ENCODE data around the gene MTHFD2L.
"Not testable (repeated sequence)": the region's sequence is repeated elsewhere in the genome, so short reads cannot be mapped to it uniquely, and the experiment has no call there.

The MTHFD2L gene

DNA sequence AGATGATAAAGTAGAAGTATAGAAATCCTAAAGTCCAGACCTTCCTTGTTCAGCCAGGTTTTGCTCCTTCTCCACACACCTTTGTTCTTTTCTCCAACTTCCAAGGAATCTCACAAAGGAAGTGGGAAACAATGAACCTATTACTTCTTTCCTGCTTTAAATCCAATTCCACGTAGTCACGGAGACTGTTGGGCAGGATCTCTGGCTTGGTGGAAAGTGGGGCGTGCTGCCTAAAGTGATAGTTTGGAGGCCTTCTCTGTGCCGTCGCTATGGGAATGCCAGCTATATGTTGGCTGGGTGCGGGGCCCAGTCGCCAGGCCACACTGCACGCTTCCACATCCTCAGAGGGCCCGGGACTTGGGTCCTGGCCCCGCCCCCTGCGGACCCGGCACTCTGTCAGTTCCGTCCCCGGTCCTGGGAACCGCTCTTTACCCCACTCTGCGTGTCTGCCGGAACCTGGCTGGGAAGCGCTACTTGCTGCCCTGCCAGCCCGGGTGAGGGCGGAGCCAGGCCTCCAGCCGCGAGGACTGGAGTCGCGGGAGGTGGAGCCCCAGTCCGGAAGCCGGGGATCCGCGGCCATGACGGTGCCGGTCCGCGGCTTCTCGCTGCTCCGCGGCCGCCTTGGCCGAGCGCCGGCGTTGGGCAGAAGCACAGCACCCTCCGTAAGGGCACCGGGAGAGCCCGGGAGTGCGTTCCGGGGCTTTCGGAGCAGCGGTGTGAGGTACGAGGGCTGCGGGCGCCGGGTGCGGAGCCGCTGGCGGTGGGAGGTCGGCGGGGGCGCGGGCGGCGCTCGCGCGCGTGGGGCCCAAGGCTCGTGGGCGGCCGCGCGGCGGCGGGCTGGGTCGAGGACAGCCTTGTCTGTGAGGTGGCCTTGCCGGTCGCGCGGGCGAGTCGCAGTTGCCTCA is at the start of gene MTHFD2L:
Gene MTHFD2L, plus strand, starts transcription at position 558 of the 905 bp plus-strand sequence. Its CDS starts 21 bp downstream, at position 579.
- DNase-seq = peak; percentile 98

DNA sequence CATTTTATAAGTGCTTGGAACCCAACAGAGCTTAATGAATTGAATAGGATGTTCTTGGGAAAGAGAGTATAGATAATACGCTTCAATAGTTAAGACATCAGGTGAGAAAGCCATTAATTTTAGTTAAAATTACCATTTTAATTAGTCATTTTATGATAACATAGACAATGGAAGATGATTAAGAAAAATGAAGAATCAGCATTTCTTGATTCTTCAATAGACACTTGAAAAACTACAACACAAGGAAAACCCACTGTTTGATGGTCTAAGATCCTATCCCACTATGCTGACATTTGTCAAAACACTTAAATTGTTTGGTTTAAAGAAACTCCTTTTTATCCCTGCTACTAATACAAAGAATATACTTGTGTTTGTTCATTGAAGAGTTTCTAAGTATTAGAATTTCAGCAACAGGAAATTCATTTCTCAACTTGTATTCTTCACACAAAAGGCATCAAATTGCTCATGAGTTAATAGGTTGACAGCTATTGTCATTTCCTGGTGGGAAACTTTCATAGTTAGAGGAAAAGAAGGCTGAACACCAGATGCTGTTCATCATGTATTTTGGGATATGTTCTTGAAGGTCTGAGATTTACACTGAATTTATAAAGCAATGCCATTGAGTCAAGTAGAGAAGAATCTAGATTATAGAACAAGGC is 49.3 kb upstream of the MTHFD2L start:
- DNase-seq = no peak

DNA sequence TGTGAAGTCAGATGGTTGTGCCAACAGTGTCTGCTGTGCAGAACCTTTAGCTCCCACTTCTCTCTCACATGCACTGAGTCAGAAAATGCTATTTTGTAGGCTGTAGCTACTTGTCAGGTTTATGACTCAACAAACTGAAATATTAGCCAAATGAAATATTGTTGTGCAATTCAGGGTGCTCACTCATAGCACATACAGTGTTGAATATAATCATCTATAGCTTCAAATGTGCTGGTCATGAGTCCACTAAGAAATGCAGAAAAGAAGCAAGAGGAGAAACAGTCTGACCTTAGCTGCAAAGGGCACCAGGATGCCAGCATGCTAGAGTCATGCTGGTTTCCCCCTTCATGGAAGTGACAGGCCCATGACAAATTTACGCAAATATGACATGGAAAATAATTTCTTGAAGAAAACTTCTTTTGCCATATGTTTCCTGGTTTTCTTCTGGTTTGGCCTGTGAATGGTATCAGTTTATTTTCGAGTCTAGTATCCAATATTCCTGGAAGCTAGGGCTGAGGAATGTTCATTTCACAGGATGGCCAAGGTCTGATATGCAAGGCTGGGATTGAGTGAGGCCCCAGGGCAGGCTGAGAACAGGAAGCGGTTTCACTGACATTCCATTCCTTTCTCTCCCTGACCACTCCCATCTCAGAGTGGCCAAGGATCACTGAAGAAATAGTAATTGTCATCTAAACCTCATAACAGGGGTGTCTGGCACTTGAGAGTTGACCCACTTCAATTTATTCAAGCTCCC is 48.6 kb upstream of the MTHFD2L start:
- DNase-seq = no peak

GRCh38 chr4:74109870-74110605 is 47.9 kb upstream of the MTHFD2L start:
- DNase-seq = no peak

GRCh38 chr4:74110670-74111069 is 47.2 kb upstream of the MTHFD2L start:
- DNase-seq = no peak

- no peak for DNase-seq
Measured at GRCh38 chr4:74111306-74111975, 46.5 kb upstream of the MTHFD2L start.

DNA sequence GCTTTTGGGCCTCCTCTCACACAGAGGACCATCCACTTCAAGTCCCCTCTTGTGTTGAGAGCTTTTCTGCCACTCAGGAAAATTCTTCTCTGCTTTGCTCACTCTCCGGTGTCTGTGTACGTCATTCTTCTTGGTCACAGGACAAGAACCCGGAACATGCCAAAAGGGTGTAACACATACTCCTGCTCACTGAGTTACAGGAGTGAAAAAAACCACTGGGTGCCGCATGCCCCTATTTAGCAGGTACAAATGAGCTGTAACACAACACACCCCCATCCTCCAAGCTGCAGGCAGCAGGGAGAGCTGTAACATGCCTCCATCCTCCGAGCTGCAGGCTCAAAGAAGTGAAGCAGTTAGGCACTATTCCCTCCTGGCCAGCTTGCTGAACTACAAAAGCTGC is 45.9 kb upstream of the MTHFD2L start:
- DNase-seq = peak; percentile 40

- no peak for DNase-seq
Measured at GRCh38 chr4:74112399-74113105, 45.4 kb upstream of the MTHFD2L start.

- no peak for DNase-seq
Measured at GRCh38 chr4:74114234-74114633, 43.7 kb upstream of the MTHFD2L start.

GRCh38 chr4:74117024-74117534 is 40.8 kb upstream of the MTHFD2L start:
- peak; percentile 54 for DNase-seq

DNA sequence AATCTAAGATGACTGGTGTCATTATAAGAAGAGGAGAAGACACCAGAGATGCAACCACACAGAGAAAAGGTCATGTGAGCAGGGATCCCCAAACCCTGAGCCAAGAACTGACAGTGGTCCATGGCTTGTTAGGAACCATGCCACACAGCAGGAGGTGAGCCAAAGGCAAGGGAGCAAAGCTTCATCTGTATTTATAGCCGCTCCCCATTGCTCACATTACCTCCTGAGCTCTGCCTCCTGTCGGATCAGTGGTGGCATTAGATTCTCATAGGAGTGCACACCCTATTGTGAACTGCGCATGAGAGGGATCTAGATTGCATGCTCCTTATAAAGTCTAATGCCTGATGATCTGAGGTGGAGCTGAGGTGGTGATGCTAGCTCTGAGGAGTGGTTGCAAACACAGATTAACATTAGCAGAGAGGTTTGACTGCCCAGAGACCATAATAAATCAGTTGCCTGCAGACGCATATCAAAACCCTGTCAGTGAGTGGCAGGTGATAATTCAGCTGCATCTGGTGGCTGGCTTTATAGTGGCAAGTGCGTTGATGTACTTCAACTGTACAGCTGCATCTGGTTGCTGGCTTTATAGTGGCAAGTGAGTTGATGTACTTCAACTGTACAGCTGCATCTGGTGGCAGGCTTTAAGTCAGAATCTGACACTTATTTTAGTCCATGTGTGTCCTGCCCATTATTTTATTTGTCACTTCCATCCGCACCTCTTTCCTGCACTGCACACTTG is 39.1 kb upstream of the MTHFD2L start:
- DNase-seq = peak; percentile 92

DNA sequence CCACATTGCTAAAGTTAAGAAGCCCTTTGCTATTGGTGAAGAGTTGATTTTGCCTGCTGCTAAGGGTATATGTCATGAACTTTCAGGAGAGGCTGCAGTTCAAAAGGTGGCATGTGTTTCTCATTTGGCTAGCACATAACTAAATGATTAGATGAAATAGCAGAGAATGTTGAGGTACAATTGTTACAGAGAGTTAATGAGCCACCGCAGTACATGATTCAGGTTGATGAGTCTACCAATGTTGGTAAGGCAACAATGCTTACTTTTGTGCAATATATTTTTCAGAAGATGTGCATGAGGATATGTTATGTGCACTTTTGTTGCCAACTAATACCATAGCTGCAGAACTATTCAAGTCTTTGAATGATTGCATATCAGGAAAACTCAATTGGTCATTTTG is 37.8 kb upstream of the MTHFD2L start:
- DNase-seq = no peak

- no peak for DNase-seq
Measured at GRCh38 chr4:74121643-74122579, 36.0 kb upstream of the MTHFD2L start.

DNA sequence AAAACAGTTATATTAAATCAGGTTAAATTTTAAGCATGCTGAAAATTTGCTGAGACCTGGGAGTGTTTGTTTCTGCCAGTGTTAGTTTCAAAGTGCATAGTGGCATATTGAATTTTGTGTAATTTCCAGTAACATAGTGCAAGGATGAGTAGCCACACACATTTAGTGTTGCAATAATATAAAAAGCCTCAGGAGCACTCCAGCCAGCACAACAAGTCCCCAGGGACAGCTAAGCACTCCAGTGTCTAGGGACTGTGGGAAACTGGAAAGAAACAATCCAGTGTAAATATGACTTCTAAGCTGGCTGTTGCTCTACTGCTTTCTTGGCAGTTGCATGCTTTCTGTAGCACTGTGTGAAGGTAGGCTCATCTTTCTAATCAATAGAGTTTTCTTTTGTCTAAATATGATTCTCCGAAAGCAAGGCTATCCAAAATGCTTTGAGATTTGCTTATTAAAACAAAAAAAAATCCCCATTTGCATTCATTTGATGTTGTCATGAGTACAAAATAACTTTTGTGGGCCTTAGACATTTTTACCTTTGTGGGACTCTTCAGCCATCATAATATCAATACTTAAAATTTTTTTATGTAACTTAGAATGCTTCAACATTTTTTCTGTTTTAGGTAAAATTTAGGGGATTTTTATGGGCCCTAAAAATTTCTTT is 34.7 kb upstream of the MTHFD2L start:
- DNase-seq = peak; percentile 65

DNA sequence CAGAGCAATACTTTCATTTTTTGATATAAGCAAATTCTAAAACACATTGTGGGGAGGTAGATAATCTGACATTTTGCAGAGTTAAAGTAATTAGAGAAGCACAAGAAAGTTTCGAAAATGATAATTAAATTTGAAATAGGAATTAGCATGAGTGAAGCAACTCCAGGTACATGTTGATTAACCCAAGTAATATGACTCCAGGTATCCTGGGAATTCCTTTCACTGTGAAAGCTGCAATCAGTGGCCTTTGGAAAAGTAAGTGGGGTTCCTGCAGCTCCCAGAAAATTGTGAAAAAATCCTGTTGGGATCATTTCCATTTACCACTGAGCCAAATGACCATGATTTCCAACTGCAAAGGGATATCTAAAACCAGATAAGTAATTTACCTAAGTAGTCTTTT is 32.9 kb upstream of the MTHFD2L start:
- no peak for DNase-seq

DNA sequence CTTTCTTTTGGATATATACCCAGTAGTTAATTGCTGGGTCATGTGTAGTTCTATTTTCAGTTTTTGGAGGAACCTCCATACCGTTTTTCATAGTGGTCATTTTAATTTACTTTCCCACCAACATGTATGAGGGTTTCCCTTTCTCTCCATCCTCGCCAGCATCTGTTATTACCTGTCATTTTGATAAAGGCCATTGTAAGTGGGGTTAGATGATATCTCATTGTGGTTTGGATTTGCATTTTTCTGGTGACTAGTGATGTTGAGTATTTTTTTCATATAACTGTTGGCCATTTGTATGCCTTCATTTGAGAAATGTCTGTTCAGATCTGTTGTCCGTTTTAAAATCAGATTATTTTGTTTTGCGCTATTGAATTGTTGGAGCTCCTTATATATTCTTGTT is 30.2 kb upstream of the MTHFD2L start:
- no peak for DNase-seq

DNA sequence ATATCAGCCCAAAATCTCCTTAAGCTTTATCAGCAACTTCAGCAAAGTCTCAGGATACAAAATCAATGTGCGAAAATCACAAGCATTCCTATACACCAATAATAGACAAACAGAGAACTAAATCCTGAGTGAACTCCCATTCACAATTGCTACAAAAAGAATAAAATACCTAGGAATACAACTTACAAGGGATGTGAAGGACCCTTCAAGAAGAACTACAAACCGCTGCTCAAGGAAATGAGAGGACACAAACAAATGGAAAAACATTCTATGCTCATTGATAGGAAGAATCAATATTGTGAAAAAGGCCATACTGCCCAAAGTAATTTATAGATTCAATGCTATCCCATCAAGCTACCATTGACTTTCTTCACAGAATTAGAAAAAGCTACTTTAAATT is 27.1 kb upstream of the MTHFD2L start:
- DNase-seq = not testable (repeated sequence)

- not testable (repeated sequence) for DNase-seq
Measured at GRCh38 chr4:74132188-74132587, 25.7 kb upstream of the MTHFD2L start.

DNA sequence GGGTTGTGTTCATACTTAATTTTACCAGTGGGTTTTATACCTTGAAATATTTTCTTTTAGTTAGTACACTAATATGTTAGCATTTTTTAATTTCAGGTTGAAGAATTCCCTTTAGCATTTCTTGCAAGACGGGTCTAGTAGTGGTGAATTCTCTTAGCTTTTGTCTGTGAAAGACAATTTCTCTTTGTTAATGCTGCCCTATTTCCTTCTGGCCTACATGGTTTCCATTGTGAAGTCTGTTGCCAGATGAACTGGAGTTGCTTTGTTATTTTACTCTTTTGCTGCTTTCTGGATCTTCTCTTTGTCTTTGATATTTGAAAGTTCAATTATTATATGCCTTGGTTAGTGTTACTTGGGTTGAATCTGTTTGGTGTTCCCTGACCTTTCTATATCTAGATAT is 25.0 kb upstream of the MTHFD2L start:
- no peak for DNase-seq

Measured in NCI-H510A treated with DMSO at 0.1 percent for 48 hours (cell line).